MM.1S (cell line): Measurements from ENCODE around the gene TMEM229B.

Source experiments
- CTCF ChIP-seq: fragments of 300-600 bp; sonication (generic); IDR thresholded peaks from 2 replicates; pipeline ENCODE4 v1.5.1; 2016; ENCODE audit warnings: antibody characterized with exemption, low read length, mixed read lengths
- EZH2 ChIP-seq: fragments of 300-600 bp; sonication (generic); optimal IDR thresholded peaks from 2 replicates; pipeline ENCODE3; 2017; ENCODE audit warnings: low read depth, mild to moderate bottlenecking, antibody characterized with exemption, low read length, mixed read lengths
- EZH2phosphoT487 ChIP-seq: fragments of 300-600 bp; sonication (generic); IDR thresholded peaks from 2 replicates; pipeline ENCODE4 v1.6.1; 2018; ENCODE audit warnings: antibody characterized with exemption, low read length

GRCh38 chr14:67526676-67527459 is 38.3 kb upstream of the TMEM229B start:
- no peak for TF ChIP-seq EZH2
- TF ChIP-seq CTCF: peak; percentile 70
- no peak for TF ChIP-seq EZH2phosphoT487
